Natural killer cell (primary cell): Measurements from ENCODE around the gene STRBP. TPM values are rescaled to one million over a fixed set of nuclear protein-coding genes. Genes with fewer than 3 reads are reported as not detected.

ENCODE experiments used
- ATAC-seq, 3 donors: fragments of 150-1000 bp in 2 of 3; fragments of 200-7000 bp in 1 of 3; cut with Tn5 transposase; 1 replicate in 1 of 3; 2 replicates in 2 of 3; pipeline ENCODE4 v1.10.0; 2021; ENCODE audit warnings: mild to moderate bottlenecking in 2 of 3, moderate library complexity in 2 of 3
- DNase-seq, 2 donors: peaks; one replicate each; pipeline versions ENCODE4 v3.0.0 to v3.0.0-alpha.2; 2013 to 2021; ENCODE audit warnings: mixed read lengths in 1 of 2
- H3K27ac ChIP-seq: one replicate; pipeline ENCODE4 v1.5.1; 2013; ENCODE audit warnings: mild to moderate bottlenecking, low read length
- H3K27me3 ChIP-seq: one replicate; pipeline ENCODE4 v1.6.1; 2013; ENCODE audit warnings: low read length; ENCODE audit not compliant: control insufficient read depth, insufficient read depth
- H3K36me3 ChIP-seq: one replicate; pipeline ENCODE4 v1.6.1; 2013; ENCODE audit warnings: low read length; ENCODE audit not compliant: control insufficient read depth, insufficient read depth
- H3K4me1 ChIP-seq: one replicate; pipeline ENCODE4 v1.6.1; 2013; ENCODE audit warnings: low read length; ENCODE audit not compliant: control insufficient read depth, insufficient read depth
- H3K4me3 ChIP-seq: one replicate; pipeline ENCODE4 v1.5.1; 2013; ENCODE audit warnings: low read length
- H3K9me3 ChIP-seq: one replicate; pipeline ENCODE4 v1.6.1; 2013; ENCODE audit warnings: low read length; ENCODE audit not compliant: control insufficient read depth, insufficient read depth
- H3K27ac Mint-ChIP-seq, 2 donors: one replicate each; pipeline ENCODE4 v1.8.0; 2022; ENCODE audit warnings: mild to moderate bottlenecking in 2 of 2, mixed read lengths in 2 of 2, moderate library complexity in 1 of 2
- H3K27me3 Mint-ChIP-seq, 2 donors: one replicate each; pipeline ENCODE4 v1.8.0; 2022; ENCODE audit warnings: low read depth in 2 of 2, mixed read lengths in 2 of 2
- H3K36me3 Mint-ChIP-seq: one replicate; pipeline ENCODE4 v1.8.0; 2022; ENCODE audit warnings: mixed read lengths
- H3K4me1 Mint-ChIP-seq, 2 donors: one replicate each; pipeline ENCODE4 v1.8.0; 2022; ENCODE audit warnings: mixed read lengths in 2 of 2
- H3K4me3 Mint-ChIP-seq: one replicate; pipeline ENCODE4 v1.8.0; 2022; ENCODE audit warnings: mild to moderate bottlenecking, moderate library complexity, mixed read lengths
- H3K9me3 Mint-ChIP-seq, 2 donors: one replicate each; pipeline ENCODE4 v1.8.0; 2022; ENCODE audit warnings: mixed read lengths in 2 of 2
- CTCF ChIP-seq: fragments of 200-600 bp; IDR thresholded peaks from one replicate; pipeline ENCODE4 v1.8.0; 2022; ENCODE audit warnings: antibody characterized with exemption
- WGBS: methylation state at CpG from one replicate; pipeline ENCODE4 v1.1.7; 2013; ENCODE audit warnings: missing lambda C conversion rate; ENCODE audit not compliant: insufficient coverage; 5-methylcytosine and 5-hydroxymethylcytosine counted together
- intact Hi-C: fragments of 100-400 bp; cut with micrococcal nuclease; formaldehyde crosslinking; loops from one replicate; pipeline ENCODE4 v1.14.2; 2022
- total RNA-seq, 4 donors: library from RNA; stranded (reverse); fragments of 120-200 nt in 1 of 4; gene quantifications; one replicate each; pipeline versions ENCODE4 v1.2.3 to v1.2.4, GENCODE V29; 2013 to 2022

Gene STRBP
- total RNA-seq, 3 donors from 2014 or later (not counting 1 experiment from before 2014, with no cell fraction given), result 6.0 to 8.3 (median 7.9) TPM

- Histone ChIP-seq H3K9me3 (no peaks in the 10 kb centered on the region), H3K36me3 (peaks cover 2% of the 10 kb centered on the region), H3K4me3 (no peak overlapping the region), H3K27me3 (no peaks in the 10 kb centered on the region), H3K4me1 (peaks cover 5% of the 10 kb centered on the region), H3K27ac (no peak overlapping the region)
- TF ChIP-seq CTCF, result no peak
- Mint-ChIP-seq H3K36me3 (no peaks in the 10 kb centered on the region), H3K4me3 (no peak overlapping the region), H3K27ac (no peak overlapping the region), H3K4me1 (peaks cover 0 to 12% of the 10 kb centered on the region in 2 donors), H3K27me3 (no peaks in the 10 kb centered on the region), H3K9me3 (no peaks in the 10 kb centered on the region)
- intact Hi-C loops, result no loop called here
- ATAC-seq, result no peak
- WGBS, result 92% methylated on average over 9 of the region's 9 CpGs
- DNase-seq, result no peak
Observed at GRCh38 chr9:123108976-123109375, 159.4 kb downstream of the STRBP start.

- H3K36me3 ChIP-seq, result peaks cover 6% of the 10 kb centered on the region
- no peaks in the 10 kb centered on the region for H3K9me3 ChIP-seq
- no peak for ATAC-seq
- no peak overlapping the region for H3K27ac ChIP-seq
- Mint-ChIP-seq H3K27me3 (no peaks in the 10 kb centered on the region), H3K4me1 (peaks cover 0 to 12% of the 10 kb centered on the region in 2 donors), H3K27ac (no peak overlapping the region), H3K4me3 (no peak overlapping the region), H3K36me3 (no peaks in the 10 kb centered on the region), H3K9me3 (no peaks in the 10 kb centered on the region)
- H3K27me3 ChIP-seq, result no peaks in the 10 kb centered on the region
- H3K4me1 ChIP-seq, result peaks cover 5% of the 10 kb centered on the region
- no peak for DNase-seq
- intact Hi-C loops, result no loop called here
- no peak overlapping the region for H3K4me3 ChIP-seq
- TF ChIP-seq CTCF, result no peak
- 88% methylated on average over 11 of the region's 11 CpGs for WGBS
Observed at GRCh38 chr9:123107639-123108285, 160.6 kb downstream of the STRBP start.

GRCh38 chr9:123105490-123105889, 162.9 kb downstream of the STRBP start:
- intact Hi-C loops, result no loop called here
- H3K27ac Mint-ChIP-seq, result no peak overlapping the region
- H3K36me3 Mint-ChIP-seq, result peaks cover 10% of the 10 kb centered on the region
- peaks cover 16% of the 10 kb centered on the region for H3K36me3 ChIP-seq
- ATAC-seq (no peak), DNase-seq (no peak)
- no peak overlapping the region for H3K4me3 ChIP-seq
- H3K27me3 ChIP-seq, result no peaks in the 10 kb centered on the region
- H3K27ac ChIP-seq, result no peak overlapping the region
- no peaks in the 10 kb centered on the region for H3K4me1 Mint-ChIP-seq
- H3K9me3 Mint-ChIP-seq, result no peaks in the 10 kb centered on the region
- H3K4me3 Mint-ChIP-seq, result no peak overlapping the region
- TF ChIP-seq CTCF, result no peak
- H3K4me1 ChIP-seq, result no peaks in the 10 kb centered on the region
- WGBS, result 91% methylated on average over 5 of the region's 5 CpGs
- no peaks in the 10 kb centered on the region for H3K27me3 Mint-ChIP-seq
- H3K9me3 ChIP-seq, result no peaks in the 10 kb centered on the region

GRCh38 chr9:123104807-123105206, 163.6 kb downstream of the STRBP start:
- no peak overlapping the region for H3K4me3 Mint-ChIP-seq

More at GRCh38 chr9:123104807-123105206, 163.6 kb downstream of the STRBP start:
- Histone ChIP-seq H3K4me3 (no peak overlapping the region), H3K4me1 (no peaks in the 10 kb centered on the region), H3K27me3 (no peaks in the 10 kb centered on the region), H3K9me3 (no peaks in the 10 kb centered on the region), H3K27ac (no peak overlapping the region), H3K36me3 (peaks cover 18% of the 10 kb centered on the region)
- no peak for TF ChIP-seq CTCF
- peaks cover 10% of the 10 kb centered on the region for H3K36me3 Mint-ChIP-seq
- no peaks in the 10 kb centered on the region for H3K27me3 Mint-ChIP-seq
- no peaks in the 10 kb centered on the region for H3K4me1 Mint-ChIP-seq
- ATAC-seq (no peak), DNase-seq (no peak)
- no peaks in the 10 kb centered on the region for H3K9me3 Mint-ChIP-seq
- WGBS, result 80% methylated on average over 5 of the region's 7 CpGs
- intact Hi-C loops, result no loop called here
- no peak overlapping the region for H3K27ac Mint-ChIP-seq
